ENCODE data around the gene TMEM259.

Gene TMEM259

DNA sequence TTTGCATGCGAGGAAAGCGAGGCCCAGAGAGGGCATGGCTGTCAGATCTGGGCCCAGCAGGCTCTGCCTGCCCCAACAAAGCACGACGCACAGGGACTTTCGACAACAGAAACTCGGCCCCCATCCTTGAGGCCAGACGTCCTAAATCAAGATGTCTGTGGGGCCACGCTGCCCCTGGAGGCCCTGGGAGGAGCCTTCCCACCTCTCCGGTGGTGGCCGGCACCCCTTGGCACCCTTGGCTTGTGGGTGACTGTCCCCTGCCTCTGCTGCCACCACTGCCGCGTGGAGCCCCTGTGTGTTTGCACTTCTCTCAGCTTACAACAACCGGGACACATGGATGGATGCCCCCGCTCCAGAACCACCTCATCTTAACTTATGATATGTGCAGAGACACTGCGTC lies 32.4 kb downstream of the TMEM259 start:
- DNase-seq (ENCODE audit: low spot score) = no peak

DNA sequence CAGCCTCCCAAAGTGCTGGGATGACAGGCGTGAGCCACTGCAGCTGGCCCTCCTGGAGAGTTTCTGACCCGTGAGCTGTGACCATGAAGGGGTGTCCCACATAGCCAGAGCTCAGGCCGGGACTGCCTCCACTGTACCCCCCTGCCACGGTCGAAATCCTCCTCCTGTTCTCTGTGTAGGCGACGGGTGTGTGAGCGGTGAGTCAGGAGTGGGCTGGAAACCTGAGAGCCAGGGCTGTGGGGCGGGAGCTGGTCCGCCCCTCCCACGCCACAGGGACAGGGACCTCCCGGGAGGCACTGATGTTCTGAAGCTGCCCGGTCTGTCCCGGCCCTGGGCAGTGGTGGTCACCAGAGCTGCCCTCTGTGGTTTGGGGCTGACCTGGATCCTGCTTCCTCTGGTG lies 32.8 kb downstream of the TMEM259 start:
- DNase-seq (ENCODE audit: low spot score) = no peak

DNA sequence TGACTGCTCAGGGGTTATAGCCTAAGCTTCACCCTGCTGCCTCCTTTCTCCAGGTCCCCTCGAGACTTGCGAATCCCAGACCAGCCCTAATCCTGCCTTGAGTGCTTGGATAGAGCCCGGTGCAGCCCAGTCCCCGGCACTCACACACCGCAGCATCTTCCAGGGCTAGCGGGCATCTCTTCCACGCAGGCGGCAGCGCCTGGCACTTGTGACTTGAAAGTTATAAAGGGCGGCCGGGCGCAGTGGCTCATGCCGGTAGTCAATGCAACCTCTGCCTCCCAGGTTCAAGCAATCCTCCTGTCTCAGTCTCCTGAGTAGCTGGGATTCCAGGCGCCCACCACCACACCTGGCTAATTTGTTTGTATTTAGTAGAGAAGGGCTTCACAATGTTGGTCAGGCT lies 34.8 kb downstream of the TMEM259 start:
- DNase-seq (ENCODE audit: low spot score) = no peak

DNA sequence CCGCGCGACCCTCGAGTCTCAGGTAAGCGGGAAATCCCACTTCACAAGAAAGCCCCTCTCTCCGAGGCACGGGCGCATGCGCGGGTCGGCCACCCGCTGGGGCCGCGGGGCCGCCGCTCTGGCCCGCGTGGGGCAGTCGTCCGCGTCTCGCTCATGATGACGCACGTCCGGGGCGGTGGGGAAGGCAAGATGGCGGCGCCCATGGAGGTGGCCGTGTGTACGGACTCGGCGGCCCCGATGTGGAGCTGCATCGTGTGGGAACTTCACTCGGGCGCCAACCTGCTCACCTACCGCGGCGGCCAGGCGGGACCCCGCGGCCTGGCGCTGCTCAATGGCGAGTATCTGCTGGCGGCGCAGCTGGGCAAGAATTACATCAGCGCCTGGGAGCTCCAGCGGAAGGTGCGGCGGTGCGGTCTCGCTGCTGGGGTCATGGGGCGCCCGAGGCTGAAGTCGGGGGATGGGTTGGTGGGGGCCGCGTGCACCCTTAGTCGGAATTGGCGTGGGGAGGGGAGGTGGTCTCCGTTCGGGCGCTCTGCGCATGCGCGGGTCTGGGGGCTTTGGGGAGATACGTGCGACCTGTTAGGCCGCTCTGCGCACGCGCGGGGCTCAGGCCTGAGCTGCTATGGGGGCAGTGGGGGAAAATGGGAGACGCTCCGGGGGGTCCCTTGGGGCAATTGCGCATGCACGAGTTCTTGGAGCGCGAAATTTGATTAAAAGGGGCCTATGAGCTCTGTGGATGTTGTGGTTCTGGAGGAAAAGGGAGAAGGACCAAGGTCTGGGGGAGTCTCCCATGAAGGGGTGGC lies 36.6 kb downstream of the TMEM259 start, which contains the start of gene WDR18:
Gene WDR18 (plus strand): TSS at position 181 of the 803 bp plus-strand sequence. CDS start 9 bp downstream, at position 190.
- DNase-seq (ENCODE audit: low spot score) = peak; percentile 90

DNA sequence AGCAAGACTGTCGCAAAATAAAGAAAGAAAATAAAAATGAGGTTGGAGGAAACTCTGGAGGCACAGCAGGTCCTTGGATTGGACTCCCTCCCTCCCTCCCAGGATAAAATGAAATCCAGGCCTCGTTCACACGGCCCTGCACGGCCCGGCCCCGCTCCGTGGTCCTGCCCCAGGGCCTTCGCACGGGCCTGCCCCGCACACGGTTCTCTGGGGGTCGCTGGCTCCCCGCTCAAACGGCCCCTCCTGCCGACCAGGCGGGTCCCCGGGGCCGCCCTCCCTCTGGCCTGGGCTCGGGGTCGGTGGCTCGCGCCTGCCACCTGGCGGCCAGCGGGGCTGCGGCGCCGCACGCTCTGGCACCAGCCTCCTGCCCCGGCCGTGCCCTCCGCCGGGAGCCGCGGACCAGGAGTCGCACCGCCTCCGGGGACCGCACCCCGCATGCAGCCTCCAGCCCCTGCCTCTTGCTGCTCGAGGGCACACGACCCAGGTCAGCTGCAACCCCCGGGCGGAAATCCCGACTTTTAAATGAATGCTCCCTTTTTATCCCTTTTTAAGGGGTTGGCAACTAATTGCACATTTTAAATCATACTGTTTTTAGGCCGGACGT lies 38.3 kb downstream of the TMEM259 start:
- DNase-seq (ENCODE audit: low spot score) = peak; percentile 31

DNA sequence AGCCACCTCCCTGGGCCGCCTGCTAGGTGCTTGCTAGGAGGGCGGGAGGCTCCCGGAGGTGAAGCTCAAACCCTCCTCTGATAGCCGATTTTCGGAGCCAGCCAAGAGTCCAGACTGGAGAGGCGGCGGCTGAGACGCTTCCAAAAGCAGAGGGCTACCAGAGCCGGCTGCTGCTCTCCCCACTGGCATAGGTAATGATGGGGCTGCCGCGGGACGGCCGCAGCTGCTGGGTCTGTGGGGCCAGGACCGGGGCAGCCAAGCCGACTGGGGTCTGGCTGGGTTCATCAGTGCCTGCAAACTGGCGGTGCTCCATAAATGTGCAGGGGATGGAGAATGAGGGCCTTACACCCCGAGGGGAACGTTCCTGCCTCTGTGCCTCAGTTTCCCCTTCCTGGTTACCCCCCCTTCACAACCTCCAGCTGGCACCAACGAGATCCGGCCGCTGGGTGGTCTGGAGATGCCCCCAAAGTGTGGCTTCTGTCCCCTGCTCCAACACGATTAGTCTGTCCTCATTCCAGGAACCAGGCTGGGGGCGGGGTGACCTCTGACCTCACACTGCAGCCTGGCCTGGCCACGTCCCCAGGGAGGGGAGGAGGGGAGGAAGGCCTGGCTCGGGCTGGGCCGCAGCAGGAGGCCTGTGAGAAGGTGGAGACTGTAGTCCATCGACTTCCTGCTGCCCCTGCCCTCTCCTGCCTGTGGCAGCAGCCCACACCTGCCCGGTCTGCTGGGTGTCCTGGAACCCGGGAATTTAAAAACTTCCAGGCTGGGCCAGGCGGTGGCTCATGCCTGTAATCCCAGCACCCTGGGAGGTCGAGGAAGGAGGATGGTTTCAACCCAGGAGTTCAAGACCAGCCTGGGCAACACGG lies 40.6 kb downstream of the TMEM259 start:
- no peak for DNase-seq (ENCODE audit: low spot score)

DNA sequence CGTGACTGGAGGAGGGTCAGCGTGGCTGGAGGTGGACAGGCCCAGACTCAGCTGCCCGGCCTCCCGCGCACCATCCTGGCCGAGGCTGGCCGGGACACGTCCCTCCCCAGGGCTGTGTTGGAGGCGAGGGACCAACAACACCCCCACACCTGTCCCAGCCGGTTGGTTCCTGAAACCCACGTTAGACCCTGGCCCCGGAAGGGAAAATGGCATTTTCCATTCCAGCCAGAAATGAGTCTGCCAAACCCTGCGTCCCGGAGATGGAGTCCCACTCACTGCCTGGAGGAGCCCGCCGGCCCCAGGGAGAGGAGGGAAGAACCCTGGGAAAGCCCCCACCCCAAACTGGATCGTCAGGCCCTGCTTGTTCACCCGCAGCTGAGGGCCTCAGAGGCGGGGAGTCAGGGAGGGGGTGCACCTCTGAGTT lies 41.6 kb downstream of the TMEM259 start:
- no peak for DNase-seq (ENCODE audit: low spot score)

DNA sequence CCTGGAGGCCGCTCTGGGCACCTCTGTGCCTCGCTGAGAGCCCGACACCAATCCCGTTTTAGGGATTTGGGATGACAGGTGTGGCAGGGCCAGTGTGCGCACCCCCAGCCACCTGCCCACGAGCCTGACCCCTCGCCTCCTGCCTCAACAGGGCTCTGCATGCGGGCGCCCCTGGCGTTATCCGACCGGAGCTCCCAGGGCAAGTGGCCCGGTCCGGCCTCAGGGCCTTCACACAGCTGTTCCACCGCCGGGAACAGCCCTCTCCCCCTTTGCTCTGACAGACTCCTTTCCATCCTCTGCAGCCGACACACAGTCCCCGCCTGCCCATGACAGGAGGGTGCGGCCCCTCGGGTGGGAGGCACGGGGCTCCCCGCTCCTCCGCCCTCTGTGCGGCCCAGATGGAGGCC lies 43.9 kb downstream of the TMEM259 start:
- no peak for DNase-seq (ENCODE audit: low spot score)

DNA sequence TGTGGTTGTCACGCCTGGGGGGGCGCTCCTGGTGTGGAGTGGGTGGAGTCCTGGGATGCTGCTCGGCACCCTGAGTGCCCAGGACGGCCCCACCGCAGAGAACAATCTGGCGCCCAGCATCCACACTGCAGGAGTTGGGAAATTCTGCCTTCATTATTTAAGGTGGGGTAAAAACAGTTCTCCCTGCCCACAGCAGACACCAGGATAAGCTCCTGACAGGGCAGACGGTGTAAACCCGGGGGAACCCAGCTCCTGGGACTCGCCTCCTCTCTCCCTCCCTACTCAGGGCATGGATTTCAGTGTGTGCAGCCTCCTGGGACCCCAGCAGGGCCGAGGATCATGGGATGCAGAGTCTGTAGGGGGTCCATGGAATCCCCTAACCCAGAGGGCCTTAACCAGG lies 44.4 kb downstream of the TMEM259 start:
- DNase-seq (ENCODE audit: low spot score) = no peak

DNA sequence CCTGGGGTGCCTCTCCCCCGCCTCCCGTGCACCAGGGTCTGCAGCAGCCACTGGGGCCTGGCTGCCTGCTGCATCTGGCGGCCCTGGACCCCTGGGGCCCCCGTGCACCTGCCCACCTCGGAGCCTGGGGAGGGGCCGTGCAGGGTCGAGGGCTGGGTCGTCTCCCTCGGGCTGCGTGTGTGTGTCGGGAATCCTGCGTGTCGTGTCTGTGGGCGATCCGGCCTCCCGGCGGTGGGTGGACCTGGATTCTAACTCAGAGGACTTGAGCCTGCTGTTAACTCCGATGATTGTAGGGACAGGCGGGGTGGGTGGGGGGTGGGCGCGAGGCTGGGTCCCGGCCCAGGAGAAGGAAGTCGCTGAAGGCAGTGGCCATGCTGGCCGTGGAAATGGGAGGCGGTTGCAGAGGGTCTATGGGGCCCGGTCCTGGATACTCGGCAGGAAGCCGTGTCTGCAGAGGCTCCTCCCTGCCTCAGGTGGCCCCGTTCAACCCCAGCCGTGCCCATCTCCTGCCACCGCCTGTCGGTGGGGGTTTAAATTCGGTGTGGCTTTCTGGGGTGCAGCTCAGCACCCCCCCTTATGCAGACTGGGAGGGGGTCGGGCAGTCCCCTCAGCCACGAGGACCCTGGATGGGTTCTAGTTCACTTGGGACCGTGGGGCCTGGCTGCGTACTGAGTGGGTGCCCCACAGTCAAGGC lies 46.2 kb downstream of the TMEM259 start:
- DNase-seq (ENCODE audit: low spot score) = no peak

DNA sequence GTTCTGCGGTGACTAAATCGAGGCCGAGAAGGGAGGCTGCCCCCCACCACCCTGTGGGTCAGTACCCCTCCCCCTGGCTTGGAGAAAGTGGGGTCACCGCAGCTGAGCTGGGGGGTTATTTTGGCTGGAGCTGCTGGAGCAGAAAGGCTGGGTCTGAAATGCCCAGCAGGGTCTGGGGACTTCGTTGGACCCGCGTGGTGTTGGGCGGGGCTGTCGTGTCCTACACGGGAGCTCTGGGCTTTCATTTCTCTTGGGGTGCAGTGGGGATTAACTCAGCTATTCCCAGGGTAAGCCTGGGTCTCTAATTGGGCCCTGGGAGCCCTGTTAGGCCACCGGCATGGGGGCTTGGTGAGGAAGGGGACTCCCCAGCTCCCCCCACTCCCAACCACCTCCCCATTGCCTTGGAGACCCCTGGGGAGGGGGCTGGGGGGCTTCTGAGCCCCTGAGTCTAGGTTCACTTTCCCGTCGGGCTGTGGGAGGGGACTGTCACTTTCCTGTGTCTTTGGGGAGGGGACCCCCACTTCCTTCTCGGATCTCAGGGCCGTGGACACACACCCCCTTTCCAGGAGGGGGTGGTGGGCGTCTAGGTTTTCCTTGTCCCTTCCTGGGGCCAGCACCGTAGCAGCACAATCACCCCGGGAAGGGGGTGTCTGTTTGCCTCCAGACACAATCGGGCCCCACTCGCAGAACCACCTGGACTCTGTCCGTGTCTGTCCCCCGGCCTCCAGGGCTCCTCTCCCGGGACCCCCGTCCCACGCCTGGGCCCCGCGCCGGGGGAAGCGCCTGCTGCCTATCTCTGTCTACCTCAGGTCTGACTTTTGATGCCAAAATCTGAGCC lies 47.0 kb downstream of the TMEM259 start:
- DNase-seq (ENCODE audit: low spot score) = no peak

DNA sequence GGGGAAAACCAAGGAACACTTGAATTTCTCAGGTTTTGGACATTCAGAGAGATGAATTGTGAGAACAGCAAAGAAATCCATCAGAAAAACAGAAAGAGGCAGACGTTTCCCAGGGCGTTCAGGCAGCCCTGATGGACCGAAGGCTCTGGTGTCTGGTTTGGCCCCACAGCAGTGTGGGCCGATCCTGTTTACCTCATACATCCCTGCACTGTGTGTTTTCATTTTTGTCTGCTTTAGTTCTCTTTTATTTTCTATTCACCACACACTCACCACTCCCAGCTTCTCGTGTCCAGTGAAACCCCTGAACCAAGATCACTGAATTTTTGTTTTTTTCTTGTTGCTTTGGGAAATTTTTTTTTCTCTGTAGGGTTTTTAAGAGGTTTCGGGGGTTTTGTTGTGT lies 48.6 kb downstream of the TMEM259 start:
- DNase-seq (ENCODE audit: low spot score) = no peak

DNA sequence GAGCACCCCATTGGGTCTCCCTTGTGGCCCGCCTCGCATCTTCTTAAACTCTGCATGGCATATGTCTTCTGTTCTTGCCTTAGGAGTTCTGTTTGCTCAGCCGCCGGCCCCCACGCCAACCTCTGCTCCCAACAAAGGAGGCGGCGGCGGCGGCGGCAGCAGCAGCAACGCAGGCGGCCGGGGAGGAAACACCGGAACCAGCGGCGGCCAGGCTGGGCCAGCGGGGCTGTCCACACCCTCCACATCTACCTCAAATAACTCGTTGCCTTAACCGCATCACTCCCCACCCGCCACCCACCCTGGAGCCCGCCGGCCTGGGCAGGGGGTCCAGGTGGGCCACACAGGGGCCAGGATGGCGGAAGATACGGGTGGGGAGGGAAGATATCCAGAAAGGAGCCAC lies 49.1 kb downstream of the TMEM259 start:
- DNase-seq (ENCODE audit: low spot score) = no peak

DNA sequence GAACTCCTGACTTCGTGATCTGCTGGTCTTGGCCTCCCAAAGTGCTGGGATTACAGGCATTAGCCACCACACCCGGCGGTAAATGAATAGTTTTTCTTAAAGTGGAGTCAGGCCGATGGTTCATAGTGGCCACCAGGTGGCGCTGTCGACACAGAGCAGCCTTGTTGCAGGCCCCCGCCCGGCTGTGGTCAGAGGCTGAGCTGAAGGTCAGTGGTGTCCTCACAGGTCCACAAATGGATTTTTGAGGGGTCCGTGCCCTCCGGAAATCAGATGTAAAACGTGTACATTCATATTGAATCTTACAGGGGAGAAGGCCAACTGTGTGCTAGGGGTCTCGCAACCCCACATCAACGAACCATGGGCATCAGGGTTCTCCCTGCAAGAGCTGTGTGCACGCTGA lies 50.2 kb downstream of the TMEM259 start:
- DNase-seq (ENCODE audit: low spot score) = no peak

DNA sequence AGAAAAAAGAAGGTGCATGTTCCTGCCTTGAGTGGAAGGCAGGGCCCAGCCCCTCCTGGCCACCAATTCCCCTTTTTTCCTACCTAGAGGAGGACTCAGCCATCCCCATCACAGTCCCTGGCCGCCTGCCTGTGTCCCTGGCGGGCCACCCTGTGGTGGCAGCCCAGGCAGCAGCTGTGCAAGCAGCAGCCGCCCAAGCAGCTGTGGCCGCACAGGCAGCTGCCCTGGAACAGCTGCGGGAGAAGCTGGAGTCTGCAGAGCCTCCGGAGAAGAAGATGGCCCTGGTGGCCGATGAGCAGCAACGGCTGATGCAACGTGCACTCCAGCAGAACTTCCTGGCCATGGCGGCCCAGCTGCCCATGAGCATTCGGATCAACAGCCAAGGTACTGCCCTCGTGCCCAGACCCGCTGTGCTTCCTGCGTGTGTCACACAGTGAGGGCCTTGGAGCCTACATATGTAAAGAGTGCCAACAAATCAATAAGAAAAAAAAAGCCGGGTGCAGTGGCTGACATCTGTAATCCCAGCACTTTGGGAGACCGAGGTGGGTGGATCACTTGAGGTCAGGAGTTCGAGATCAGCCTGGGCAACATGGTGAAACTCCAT lies 54.3 kb downstream of the TMEM259 start:
- no peak for DNase-seq (ENCODE audit: low spot score)

DNA sequence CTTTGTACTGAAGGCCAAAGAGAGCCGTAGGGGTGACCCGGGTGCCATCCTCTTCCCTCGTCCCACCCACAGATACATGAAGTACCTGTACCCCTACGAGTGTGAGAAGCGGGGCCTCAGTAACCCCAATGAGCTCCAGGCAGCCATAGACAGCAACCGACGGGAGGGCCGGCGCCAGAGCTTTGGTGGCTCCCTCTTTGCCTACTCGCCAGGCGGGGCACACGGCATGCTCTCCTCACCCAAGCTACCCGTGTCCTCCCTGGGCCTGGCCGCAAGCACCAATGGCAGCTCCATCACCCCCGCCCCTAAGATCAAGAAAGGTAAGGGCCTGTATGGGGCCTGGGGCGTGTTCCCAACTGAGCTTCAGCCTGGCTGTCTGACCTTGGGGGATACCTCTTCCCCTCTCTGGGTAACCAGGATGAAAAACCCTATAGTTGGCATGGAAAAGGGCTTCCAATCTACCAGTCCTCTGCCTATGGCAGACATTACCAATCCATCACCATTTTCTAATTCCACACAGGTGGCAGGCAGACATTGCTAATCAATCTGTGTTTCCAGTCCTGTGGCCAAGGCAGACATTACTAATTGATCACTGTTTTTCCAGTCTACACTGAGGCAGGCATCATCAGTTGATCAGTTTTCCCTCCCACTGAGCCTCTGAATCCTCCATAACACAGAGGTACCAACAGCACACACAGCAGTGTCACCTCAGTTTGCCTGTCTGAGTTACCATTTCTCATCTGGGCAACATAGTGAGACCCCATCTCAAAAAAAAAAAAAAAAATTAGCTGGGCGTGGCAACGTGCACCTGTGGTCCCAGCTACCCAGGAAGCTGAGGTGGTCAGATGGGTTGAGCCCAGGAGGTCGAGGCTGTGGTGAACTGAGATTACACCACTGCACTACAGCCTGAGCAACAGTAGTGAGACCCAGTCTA lies 55.9 kb downstream of the TMEM259 start:
- DNase-seq (ENCODE audit: low spot score) = no peak

DNA sequence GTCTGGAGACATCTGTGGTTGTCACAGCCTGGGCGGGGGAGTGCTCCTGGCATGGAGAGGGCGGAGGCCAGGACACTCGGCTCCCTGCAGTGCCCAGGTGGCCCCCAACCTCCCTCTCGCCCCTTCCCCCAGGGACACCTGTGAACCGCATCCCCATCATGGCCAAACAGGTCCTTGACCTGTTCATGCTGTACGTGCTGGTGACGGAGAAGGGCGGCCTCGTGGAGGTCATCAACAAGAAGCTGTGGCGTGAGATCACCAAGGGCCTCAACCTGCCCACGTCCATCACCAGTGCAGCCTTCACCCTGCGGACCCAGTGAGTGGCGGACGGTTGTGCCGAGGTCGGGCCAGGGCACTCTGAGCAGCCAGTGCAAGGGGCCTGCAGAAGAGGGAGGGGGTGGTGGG lies 56.8 kb downstream of the TMEM259 start:
- no peak for DNase-seq (ENCODE audit: low spot score)

DNA sequence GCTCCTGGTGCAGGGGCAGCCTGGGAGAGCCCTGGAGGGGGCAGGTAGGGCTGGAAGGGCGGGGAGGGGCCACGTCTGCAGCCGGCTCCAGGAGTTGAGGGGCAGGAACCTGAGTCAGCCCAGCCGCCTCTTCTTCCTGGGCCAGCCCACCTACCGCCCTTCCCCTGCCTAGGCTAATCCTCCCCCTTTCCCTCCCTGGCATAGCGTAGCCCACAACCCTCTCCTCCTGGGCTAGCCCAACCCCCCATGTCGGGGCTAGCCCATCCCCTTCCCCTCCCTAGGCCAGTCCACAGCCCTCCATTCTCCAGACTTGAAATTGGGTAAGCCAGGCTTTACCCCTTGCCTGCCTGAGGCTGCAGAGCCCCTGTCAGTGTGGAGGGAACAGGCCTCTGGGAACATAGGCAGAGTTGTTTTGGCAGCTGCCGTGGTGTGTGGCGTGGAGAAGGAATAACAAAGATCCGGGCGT lies 57.4 kb downstream of the TMEM259 start:
- no peak for DNase-seq (ENCODE audit: low spot score)

DNA sequence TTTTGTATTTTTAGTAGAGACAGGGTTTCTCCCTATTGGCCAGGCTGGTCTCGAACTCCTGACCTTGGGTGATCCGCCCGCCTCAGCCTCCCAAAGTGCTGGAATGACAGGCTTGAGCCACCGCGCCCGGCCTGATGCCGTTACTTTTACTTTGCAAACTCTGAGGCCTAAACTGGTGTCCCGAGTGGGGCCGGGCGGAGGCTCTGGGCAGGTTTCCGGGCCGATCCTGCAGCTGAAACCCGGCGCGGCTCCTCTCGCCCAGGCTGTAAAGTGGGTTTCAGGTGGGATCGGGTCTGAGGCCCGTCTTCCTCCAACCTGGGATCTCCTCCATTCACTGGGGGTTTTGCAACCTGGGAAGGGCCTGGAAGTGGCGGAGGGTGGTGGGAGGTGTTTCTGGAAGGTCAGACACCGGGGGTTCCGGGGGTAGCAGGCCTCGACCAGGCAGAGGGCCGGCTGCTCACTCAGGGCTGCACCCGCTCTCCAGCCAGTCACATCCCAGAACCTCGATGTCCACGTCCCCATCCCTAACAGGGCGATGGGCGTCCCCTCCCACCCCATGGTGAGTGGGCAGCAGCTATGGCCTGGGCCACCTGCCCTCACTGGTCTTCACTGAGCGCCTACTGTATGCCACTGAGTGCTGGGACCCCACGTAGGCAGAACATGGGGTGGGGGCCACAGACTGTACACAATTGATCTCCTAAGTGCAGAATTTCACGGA lies 58.1 kb downstream of the TMEM259 start:
- DNase-seq (ENCODE audit: low spot score) = no peak

Measured in pons (tissue), 1 donor.